Kidney epithelial cell (primary cell): Measurements from ENCODE around the gene RBM25. TPM values are rescaled to one million over a fixed set of nuclear protein-coding genes. Genes with fewer than 3 reads are reported as not detected.

Experiments used
- DNase-seq: peaks from one replicate; pipeline ENCODE4 v3.0.0-alpha.2; 2010; ENCODE audit warnings: low read depth
- H3K27me3 ChIP-seq: 2 replicates; pipeline ENCODE4 v1.6.0; 2011; ENCODE audit warnings: low read length; ENCODE audit not compliant: control insufficient read depth, insufficient read depth
- H3K36me3 ChIP-seq: 2 replicates; pipeline ENCODE4 v1.5.1; 2011; ENCODE audit warnings: low read length; ENCODE audit not compliant: control insufficient read depth, insufficient read depth
- H3K4me3 ChIP-seq: 2 replicates; pipeline ENCODE4 v1.5.1; 2011; ENCODE audit warnings: low read depth, mild to moderate bottlenecking, control low read depth, low read length
- total RNA-seq: library from RNA; depleted of rRNA; stranded (reverse); fragments of >200 nt; gene quantifications from 2 replicates; pipeline ENCODE4 v1.2.3, GENCODE V29; 2015
- TF ChIP-seq, protein P1 (sequence below): IDR thresholded peaks from 2 replicates; pipeline ENCODE4 v1.5.1; 2011; ENCODE audit warnings: mild to moderate bottlenecking, moderate library complexity, low read length, control low read depth, inconsistent platforms; ENCODE audit not compliant: insufficient read depth, poor library complexity, severe bottlenecking

RBM25 gene
- total RNA-seq, 1 donor from 2014 or later: 30.8 TPM

DNA sequence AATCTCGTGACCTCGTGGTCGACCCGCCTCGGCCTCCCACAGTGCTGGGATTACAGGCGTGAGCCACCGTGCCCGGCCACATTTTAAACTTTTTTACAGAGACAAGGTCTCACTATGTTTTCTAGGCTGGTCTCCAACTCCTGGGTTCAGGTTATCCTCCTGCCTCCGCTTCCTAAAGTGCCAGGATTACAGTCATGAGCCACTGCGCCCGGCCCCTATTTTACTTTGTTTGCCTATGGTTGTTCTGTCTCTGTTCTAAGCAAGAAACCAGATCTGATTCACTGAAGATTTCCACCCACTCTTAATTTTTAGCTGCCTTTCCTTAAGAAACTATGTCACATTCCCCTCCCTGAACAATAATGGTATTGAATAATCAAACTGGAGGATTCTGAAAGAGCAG lies 39.1 kb downstream of the RBM25 start:
- no peak for DNase-seq
- no peak overlapping the region for H3K4me3 ChIP-seq
- TF ChIP-seq, protein P1, sequence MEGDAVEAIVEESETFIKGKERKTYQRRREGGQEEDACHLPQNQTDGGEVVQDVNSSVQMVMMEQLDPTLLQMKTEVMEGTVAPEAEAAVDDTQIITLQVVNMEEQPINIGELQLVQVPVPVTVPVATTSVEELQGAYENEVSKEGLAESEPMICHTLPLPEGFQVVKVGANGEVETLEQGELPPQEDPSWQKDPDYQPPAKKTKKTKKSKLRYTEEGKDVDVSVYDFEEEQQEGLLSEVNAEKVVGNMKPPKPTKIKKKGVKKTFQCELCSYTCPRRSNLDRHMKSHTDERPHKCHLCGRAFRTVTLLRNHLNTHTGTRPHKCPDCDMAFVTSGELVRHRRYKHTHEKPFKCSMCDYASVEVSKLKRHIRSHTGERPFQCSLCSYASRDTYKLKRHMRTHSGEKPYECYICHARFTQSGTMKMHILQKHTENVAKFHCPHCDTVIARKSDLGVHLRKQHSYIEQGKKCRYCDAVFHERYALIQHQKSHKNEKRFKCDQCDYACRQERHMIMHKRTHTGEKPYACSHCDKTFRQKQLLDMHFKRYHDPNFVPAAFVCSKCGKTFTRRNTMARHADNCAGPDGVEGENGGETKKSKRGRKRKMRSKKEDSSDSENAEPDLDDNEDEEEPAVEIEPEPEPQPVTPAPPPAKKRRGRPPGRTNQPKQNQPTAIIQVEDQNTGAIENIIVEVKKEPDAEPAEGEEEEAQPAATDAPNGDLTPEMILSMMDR: no peak
- H3K27me3 ChIP-seq: no peaks in the 10 kb centered on the region
- no peaks in the 10 kb centered on the region for H3K36me3 ChIP-seq

DNA sequence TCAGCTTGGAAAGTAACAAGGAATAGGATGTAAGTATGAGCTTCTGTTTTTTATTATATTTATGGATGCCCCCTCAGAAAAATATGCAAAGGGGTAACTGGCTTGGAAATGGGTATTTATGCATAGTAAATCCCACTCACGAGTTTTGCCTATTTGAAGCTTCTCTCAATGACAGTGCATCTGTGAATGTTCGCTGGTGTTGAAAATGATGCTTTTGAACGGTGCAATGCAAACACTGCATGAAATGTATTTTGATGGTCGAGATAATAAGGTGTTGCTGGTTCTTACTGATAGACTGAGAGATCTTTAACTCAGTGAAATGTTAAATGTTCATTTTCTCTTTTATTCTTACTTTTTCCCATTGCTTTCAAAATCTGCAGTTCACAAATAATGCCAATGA lies 42.0 kb downstream of the RBM25 start:
- Histone ChIP-seq H3K36me3 (no peaks in the 10 kb centered on the region), H3K27me3 (no peaks in the 10 kb centered on the region), H3K4me3 (no peak overlapping the region)
- TF ChIP-seq, protein P1: no peak
- DNase-seq: no peak

DNA sequence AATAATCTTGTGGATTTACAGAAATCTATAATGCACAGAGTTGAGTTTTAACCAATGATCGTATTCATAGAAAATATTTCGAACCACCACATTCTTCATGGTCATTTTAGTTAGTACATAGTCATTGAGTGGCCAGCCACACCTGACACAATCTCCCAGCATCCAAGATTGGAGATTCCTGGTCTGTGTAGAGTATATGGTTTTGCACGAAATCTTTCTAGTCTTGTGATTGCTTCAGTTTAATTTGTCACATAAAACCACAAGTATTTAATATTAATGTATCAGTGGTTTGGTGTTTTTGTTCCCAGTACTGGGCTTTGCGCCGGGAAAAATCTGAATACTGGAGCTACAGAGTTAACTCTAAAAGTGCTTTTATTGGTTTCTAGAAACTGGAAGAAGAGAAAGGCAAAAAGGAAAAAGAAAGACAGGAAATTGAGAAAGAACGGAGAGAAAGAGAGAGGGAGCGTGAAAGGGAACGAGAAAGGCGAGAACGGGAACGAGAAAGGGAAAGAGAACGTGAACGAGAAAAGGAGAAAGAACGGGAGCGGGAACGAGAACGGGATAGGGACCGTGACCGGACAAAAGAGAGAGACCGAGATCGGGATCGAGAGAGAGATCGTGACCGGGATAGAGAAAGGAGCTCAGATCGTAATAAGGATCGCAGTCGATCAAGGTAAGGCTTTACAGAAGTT lies 44.6 kb downstream of the RBM25 start:
- H3K36me3 ChIP-seq: no peaks in the 10 kb centered on the region
- TF ChIP-seq, protein P1: no peak
- no peak for DNase-seq
- H3K27me3 ChIP-seq: no peaks in the 10 kb centered on the region
- no peak overlapping the region for H3K4me3 ChIP-seq

GRCh38 chr14:73105050-73105449 lies 46.7 kb downstream of the RBM25 start:
- H3K36me3 ChIP-seq: peaks cover 2% of the 10 kb centered on the region
- no peak for DNase-seq
- TF ChIP-seq, protein P1: no peak
- no peak overlapping the region for H3K4me3 ChIP-seq
- H3K27me3 ChIP-seq: no peaks in the 10 kb centered on the region

- H3K36me3 ChIP-seq: peaks cover 3% of the 10 kb centered on the region
- TF ChIP-seq, protein P1: no peak
- DNase-seq: no peak
- H3K4me3 ChIP-seq: no peak overlapping the region
- no peaks in the 10 kb centered on the region for H3K27me3 ChIP-seq
Observed at GRCh38 chr14:73105727-73106126, 47.4 kb downstream of the RBM25 start.
